ENCODE results near the gene SNRPA1. TPM values are rescaled to one million over a fixed set of nuclear protein-coding genes. Genes with fewer than 3 reads are reported as not detected.

SNRPA1 gene
- total and polyA plus RNA-seq, 9 of the 15 experiments (the other 6 are each of a cell fraction or from before 2014, with no cell fraction given) = 62.7 to 245 (median 189) TPM

GRCh38 chr15:101248274-101248673 is 46.8 kb downstream of the SNRPA1 start:
- Histone ChIP-seq H3K79me2 (ENCODE audit: control insufficient read depth, insufficient read depth, low read length) (peaks cover 65% of the 10 kb centered on the region), H3K4me1 (replicated peaks in 1 of 2; ENCODE audit: control insufficient read depth in 2 of 2, insufficient read depth in 2 of 2, low read length in 2 of 2) (peaks cover 12 to 25% of the 10 kb centered on the region in 2 experiments; a peak in 4 of 5 replicates)
- POLR2A ChIA-PET = interaction anchor here (0.6 to 1.6 kb wide), 5 partner anchors 9 to 473 kb away, joined by 3 to 9 read pairs (median 3); no protein-coding TSS in a partner anchor
- TF ChIP-seq SRSF1 (IDR thresholded peaks at IDR 0.05; ENCODE audit: low read depth, low read length) (no peak), ADNP (tag; IDR thresholded peaks at IDR 0.05) (no peak), RBFOX2 (IDR thresholded peaks at IDR 0.05; ENCODE audit: low read depth, low read length) (no peak), ZHX1 (conservative IDR thresholded peaks at IDR 0.05; ENCODE audit: low read length) (no peak), POLR2H (tag; IDR thresholded peaks at IDR 0.05; ENCODE audit: low read depth) (no peak), ZBTB49 (CRISPR knock-in tag; IDR thresholded peaks at IDR 0.05; ENCODE audit: borderline replicate concordance) (no peak), TBP (optimal IDR thresholded peaks at IDR 0.05; ENCODE audit: low read depth, low read length) (no peak), FOXJ3 (CRISPR knock-in tag; IDR thresholded peaks at IDR 0.05) (no peak), NR0B1 (IDR thresholded peaks at IDR 0.05; ENCODE audit: partially characterized antibody) (no peak), HSF4 (CRISPR knock-in tag; IDR thresholded peaks at IDR 0.05; ENCODE audit: borderline replicate concordance) (no peak), NFIX (CRISPR knock-in tag; IDR thresholded peaks at IDR 0.05; ENCODE audit: low read depth) (no peak), HDAC3 (IDR thresholded peaks at IDR 0.05; ENCODE audit: borderline replicate concordance, partially characterized antibody) (no peak), ZNF512 (tag; IDR thresholded peaks at IDR 0.05) (no peak)

More at GRCh38 chr15:101248274-101248673, 46.8 kb downstream of the SNRPA1 start:
- peaks cover 26% of the 10 kb centered on the region for H4K20me1 ChIP-seq (replicated peaks; ENCODE audit: control insufficient read depth, insufficient read depth, low read length)
- H3K36me3 ChIP-seq (ENCODE audit: control insufficient read depth, insufficient read depth, low read length) = peaks cover 6% of the 10 kb centered on the region; the same call in 2 of the 3 replicates
- FAIRE-seq (no peak), ATAC-seq (no peak), DNase-seq (ENCODE audit: extremely low read depth in 1 of 4, low spot score in 3 of 4) (no peak)
- no peak overlapping the region for H3K4me2 ChIP-seq (ENCODE audit: insufficient read depth, low read length)
- H3K27me3 ChIP-seq (ENCODE audit: control insufficient read depth in 2 of 2, insufficient read depth in 2 of 2, low read length in 2 of 2) = no peaks in the 10 kb centered on the region
- no peaks in the 10 kb centered on the region for H3K9me1 ChIP-seq (ENCODE audit: control insufficient read depth, insufficient read depth, low read length)
- intact Hi-C loops (cut with micrococcal nuclease) = no loop called here
- H3K9me3 ChIP-seq (replicated peaks; ENCODE audit: control insufficient read depth, insufficient read depth, low read depth, low read length) = no peaks in the 10 kb centered on the region
- no peak overlapping the region for H3K9ac ChIP-seq (ENCODE audit: insufficient read depth in 1 of 2, low read depth in 2 of 2, low read length in 2 of 2)
- H3K4me3 ChIP-seq = no peak overlapping the region
- no peak overlapping the region for H3K27ac ChIP-seq (ENCODE audit: extremely low read depth, low read depth, low read length)
- no peak overlapping the region for H2AFZ ChIP-seq (ENCODE audit: low read depth, low read length)
- in situ Hi-C loops (cut with MboI) = no loop called here
- TSS peak; percentile 12 for BruUV-seq (replicated peaks)
- CTCF ChIA-PET (ENCODE audit: low intra/inter-chr PET ratio) = no interaction called here
- 21% methylated on average over 3 of the region's 3 CpGs for WGBS (ENCODE audit: insufficient coverage, low coverage, missing lambda C conversion rate)

Data from K562 (cell line).